Esophagus squamous epithelium (tissue), 4 donors: Measurements from ENCODE around the gene SERPINA1.

ENCODE experiments used
- POLR2A ChIP-seq, 4 donors: fragments of 450-650 bp; IDR thresholded peaks; one replicate each; pipeline ENCODE4 v1.6.1; 2017; ENCODE audit warnings: antibody characterized with exemption in 4 of 4, mild to moderate bottlenecking in 4 of 4, moderate library complexity in 3 of 4
- TF ChIP-seq, protein P1 (sequence below), 6 experiments: fragments of 450-650 bp in 4 of 6; fragments of 200-600 bp in 2 of 6; sonication (generic) in 2 of 6; IDR thresholded peaks; one replicate each; pipeline ENCODE4 v1.5.1; 2016 to 2019; ENCODE audit warnings: antibody characterized with exemption in 6 of 6, mild to moderate bottlenecking in 4 of 6, moderate library complexity in 4 of 6

- TF ChIP-seq, protein P1, sequence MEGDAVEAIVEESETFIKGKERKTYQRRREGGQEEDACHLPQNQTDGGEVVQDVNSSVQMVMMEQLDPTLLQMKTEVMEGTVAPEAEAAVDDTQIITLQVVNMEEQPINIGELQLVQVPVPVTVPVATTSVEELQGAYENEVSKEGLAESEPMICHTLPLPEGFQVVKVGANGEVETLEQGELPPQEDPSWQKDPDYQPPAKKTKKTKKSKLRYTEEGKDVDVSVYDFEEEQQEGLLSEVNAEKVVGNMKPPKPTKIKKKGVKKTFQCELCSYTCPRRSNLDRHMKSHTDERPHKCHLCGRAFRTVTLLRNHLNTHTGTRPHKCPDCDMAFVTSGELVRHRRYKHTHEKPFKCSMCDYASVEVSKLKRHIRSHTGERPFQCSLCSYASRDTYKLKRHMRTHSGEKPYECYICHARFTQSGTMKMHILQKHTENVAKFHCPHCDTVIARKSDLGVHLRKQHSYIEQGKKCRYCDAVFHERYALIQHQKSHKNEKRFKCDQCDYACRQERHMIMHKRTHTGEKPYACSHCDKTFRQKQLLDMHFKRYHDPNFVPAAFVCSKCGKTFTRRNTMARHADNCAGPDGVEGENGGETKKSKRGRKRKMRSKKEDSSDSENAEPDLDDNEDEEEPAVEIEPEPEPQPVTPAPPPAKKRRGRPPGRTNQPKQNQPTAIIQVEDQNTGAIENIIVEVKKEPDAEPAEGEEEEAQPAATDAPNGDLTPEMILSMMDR (IDR thresholded peaks at IDR 0.05), result no peak
- TF ChIP-seq POLR2A (IDR thresholded peaks at IDR 0.05), result no peak
Measured at GRCh38 chr14:94380225-94381148, 7.9 kb downstream of the SERPINA1 start.
